ENCODE results near the gene GABRR1. TPM values are rescaled to one million over a fixed set of nuclear protein-coding genes. Genes with fewer than 3 reads are reported as not detected.

Gene GABRR1
- polyA plus RNA-seq, 4 donors = 2.0 to 6.5 (median 2.4) TPM

DNA sequence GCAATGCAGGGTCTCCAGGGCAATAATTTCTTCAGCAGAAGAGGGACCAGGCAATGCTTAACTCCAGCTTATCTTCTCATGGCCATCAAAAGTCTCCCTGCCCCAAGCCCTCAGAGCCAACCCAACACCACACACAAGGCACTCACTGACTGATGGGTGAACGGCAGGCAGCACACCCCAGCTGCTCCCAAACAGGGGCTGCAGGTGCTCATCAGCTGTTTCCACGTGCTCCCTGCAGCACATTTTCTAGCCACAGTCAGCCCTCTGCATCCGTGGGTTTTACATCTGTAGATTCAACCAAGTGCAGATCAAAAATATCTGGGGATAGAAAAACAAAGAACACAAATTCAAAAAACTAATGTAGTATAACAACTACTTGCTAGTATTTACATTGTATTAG is 4.0 kb upstream of the GABRR1 start:
- DNase-seq (ENCODE audit: low read depth in 4 of 4, low spot score in 3 of 4) = no peak

- no peak for DNase-seq (ENCODE audit: low read depth in 4 of 4, low spot score in 3 of 4)
Observed at GRCh38 chr6:89216411-89216810, 747 bp downstream of the GABRR1 start.

- no peak for DNase-seq (ENCODE audit: low read depth in 4 of 4, low spot score in 3 of 4)
Observed at GRCh38 chr6:89215391-89215790, 1.8 kb downstream of the GABRR1 start.

GRCh38 chr6:89214197-89214596 is 3.0 kb downstream of the GABRR1 start:
- no peak for DNase-seq (ENCODE audit: low read depth in 4 of 4, low spot score in 3 of 4)

GRCh38 chr6:89212472-89212871 is 4.7 kb downstream of the GABRR1 start:
- DNase-seq (ENCODE audit: low read depth in 4 of 4, low spot score in 3 of 4) = no peak

- DNase-seq (ENCODE audit: low read depth in 4 of 4, low spot score in 3 of 4) = no peak
Observed at GRCh38 chr6:89209457-89209856, 7.7 kb downstream of the GABRR1 start.

DNA sequence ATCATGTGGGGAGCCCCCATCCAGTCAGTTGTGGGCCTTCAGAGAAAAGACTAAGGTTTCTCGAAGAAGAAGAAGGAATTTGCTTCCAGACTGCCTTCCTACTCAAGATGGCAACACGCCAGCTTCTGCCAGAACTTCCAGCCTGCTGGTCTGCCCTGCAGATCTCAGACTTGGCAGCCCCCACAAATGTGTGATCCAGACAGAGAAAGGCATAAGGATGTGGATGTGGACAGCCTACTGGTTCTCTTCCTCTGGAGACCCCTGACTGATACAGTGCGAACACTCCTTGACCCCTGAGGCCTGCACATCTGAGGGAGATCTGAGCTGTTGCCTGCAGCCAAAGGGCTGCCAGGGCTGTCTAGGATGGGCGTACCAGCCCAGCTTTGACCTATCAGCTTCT is 8.6 kb downstream of the GABRR1 start:
- no peak for DNase-seq (ENCODE audit: low read depth in 4 of 4, low spot score in 3 of 4)

GRCh38 chr6:89205819-89206218 is 11.3 kb downstream of the GABRR1 start:
- no peak for DNase-seq (ENCODE audit: low read depth in 4 of 4, low spot score in 3 of 4)

- DNase-seq (ENCODE audit: low read depth in 4 of 4, low spot score in 3 of 4) = no peak
Observed at GRCh38 chr6:89204096-89204495, 13.1 kb downstream of the GABRR1 start.

DNA sequence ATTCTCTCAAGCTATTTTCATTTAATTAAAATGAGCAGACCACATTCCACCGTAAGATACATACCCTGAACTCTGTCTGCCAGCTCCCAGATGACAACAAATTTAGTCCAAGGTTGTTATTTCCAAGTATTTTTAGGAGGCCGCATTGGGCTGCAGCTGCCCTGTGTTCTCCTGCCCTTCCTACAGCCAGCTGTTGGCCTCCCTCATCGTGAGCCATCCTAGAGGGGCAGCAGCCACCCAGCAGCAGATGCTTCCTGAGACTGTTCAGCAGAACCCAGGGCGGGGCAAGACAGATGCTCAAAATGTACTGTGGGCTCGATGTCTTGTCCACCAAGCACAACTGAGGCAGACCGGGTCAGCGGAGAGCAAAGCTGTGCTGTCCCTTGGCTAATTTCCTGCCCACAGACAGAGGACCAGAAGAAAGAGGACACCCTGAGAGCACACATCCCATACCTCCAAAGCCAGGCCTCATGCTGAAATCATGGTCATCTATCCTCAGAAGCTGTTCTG is 16.4 kb downstream of the GABRR1 start:
- DNase-seq (ENCODE audit: low read depth in 4 of 4, low spot score in 3 of 4) = no peak

- no peak for DNase-seq (ENCODE audit: low read depth in 4 of 4, low spot score in 3 of 4)
Observed at GRCh38 chr6:89199579-89199978, 17.6 kb downstream of the GABRR1 start.

- DNase-seq (ENCODE audit: low read depth in 4 of 4, low spot score in 3 of 4) = no peak
Observed at GRCh38 chr6:89198235-89198634, 18.9 kb downstream of the GABRR1 start.

DNA sequence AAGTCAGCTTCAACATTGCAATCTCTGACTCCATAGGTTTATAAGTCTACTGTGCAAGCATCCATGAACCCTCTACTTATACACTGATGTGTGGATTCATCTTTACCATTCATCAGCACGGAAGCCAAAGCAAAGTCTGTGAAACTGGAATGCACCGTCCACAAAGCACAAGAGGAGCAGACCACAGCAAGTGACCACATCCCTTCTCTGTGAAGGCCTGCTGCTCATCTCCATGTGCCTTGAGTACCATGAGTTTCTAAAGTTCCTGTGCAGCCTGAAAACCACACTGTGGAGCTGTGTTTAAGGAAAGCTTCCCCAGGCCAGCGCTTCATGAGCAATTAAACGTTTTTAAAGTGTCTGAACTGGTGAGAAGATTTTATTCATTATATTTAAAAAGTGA is 20.0 kb downstream of the GABRR1 start:
- DNase-seq (ENCODE audit: low read depth in 4 of 4, low spot score in 3 of 4) = no peak

GRCh38 chr6:89194559-89194958 is 22.6 kb downstream of the GABRR1 start:
- no peak for DNase-seq (ENCODE audit: low read depth in 4 of 4, low spot score in 3 of 4)

- no peak for DNase-seq (ENCODE audit: low read depth in 4 of 4, low spot score in 3 of 4)
Observed at GRCh38 chr6:89190741-89191140, 26.4 kb downstream of the GABRR1 start.

DNA sequence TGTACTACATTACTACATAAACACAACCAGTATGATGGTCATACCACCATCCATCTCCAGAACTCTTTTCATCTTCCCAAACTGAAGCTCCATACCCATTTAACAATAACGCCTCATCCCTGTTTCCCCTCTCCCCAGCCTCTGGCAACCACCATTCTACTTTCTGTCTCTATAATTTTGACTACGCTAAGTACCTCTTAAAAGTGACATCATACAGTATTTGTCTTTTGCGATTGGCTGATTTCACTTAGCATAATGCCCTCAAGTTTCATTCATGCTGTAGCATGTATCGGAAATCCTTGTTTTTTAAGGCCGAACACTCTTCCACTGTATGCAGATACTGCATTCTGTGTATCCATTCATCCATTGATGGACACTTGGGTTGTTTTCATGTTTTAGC is 29.7 kb downstream of the GABRR1 start:
- no peak for DNase-seq (ENCODE audit: low read depth in 4 of 4, low spot score in 3 of 4)

DNA sequence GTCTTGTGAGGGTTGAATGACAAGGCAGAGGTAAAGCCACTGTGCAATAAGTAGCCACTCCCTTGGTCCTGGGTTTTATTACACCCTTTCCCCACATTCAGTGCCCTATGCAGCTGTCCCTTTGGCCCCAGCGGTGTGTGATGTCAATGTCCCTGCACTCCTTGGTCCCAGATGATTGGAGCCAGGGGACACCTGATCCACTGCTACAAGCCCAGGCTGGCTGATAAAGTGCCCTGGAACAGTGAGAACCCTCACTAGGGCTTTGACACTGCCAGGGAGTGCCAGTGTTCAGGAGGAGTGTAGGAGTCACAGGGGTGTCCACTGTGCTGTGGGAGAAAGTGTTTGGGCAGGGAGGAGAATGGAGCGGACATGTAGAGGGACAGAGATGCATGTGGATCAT is 30.4 kb downstream of the GABRR1 start:
- peak in 1 of 4 donors; percentile 9 for DNase-seq (ENCODE audit: low read depth in 4 of 4, low spot score in 3 of 4)

- no peak for DNase-seq (ENCODE audit: low read depth in 4 of 4, low spot score in 3 of 4)
Observed at GRCh38 chr6:89184344-89184743, 32.8 kb downstream of the GABRR1 start.

DNA sequence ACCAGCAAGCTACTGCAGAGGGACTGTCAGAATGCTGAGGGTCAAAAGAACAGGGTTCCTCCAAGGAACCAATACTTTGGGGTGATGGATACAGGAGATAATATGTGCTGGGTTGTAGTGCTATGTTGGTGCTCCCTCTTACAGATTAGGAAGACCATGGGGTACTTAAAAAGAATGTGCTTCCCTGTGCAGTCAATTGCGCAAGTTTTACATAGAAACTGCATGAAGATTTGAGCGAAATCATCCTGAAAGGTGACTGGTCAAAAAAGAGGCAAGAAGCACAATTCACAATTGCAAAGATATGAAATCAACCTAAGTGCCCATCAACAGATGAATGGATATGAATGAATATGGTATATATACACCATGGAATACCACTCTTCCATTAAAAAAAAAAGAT is 33.9 kb downstream of the GABRR1 start:
- DNase-seq (ENCODE audit: low read depth in 4 of 4, low spot score in 3 of 4) = no peak

DNA sequence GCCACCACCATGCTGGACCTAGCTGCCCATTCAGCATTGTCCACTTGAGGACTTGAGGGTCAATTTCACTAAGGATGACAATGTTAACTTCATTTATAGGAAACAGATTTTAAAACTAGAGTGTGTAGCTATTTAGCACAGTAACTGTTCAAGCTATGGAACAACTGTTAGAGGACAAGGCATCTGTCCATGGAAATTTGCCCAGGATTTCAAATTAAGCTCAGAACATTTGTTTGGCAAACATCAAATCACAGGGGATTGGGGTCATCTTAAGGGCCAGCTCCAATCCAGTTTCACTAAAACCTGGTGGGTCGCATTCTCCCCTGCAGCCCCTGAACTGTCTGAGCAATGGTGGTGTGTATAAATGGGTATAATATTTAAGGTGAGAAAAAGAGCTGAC is 36.2 kb downstream of the GABRR1 start:
- no peak for DNase-seq (ENCODE audit: low read depth in 4 of 4, low spot score in 3 of 4)

DNA sequence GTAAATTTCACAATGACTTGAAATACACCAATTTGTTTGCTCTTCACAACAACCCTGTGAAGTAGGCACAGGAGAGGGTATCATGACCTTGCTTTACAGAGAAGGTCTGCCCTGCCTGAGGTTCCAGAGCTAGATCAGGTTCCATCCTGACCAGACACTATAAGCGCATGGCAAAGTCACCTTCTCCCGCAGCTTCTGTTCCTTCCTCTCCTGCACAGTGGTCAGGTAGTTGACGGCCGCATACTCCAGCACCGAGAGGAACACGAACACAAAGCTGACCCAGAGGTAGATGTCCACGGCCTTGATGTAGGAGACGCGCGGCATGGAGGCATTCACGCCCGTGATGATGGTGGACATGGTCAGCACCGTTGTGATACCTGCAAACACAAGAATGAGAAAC is 37.0 kb downstream of the GABRR1 start:
- DNase-seq (ENCODE audit: low read depth in 4 of 4, low spot score in 3 of 4) = no peak

- DNase-seq (ENCODE audit: low read depth in 4 of 4, low spot score in 3 of 4) = no peak
Observed at GRCh38 chr6:89173634-89174033, 43.5 kb downstream of the GABRR1 start.

DNA sequence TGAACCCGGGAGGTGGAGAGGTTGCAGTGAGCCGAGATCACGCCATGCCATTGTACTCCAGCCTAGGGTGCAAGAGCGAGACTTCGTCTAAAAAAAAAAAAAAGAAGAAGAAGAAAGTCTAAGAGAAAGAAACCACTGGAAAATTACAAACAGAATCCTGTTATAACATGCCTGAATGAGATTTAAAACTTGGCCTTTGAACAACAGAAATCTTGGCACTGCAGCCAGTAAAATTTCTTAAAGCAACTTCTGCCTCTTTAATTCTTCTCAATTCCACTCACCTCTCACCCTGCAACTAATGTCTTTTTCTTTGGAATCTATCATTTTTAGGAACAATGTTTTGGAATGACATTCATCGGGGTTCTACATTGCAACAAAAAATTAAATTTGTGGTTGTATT is 45.0 kb downstream of the GABRR1 start:
- no peak for DNase-seq (ENCODE audit: low read depth in 4 of 4, low spot score in 3 of 4)

- no peak for DNase-seq (ENCODE audit: low read depth in 4 of 4, low spot score in 3 of 4)
Observed at GRCh38 chr6:89162047-89162371, 55.1 kb downstream of the GABRR1 start.
